ENCODE data around the gene BAIAP2L2.
"Not testable (repeated sequence)": the region's sequence is repeated elsewhere in the genome, so short reads cannot be mapped to it uniquely, and the experiment has no call there.

The BAIAP2L2 gene

GRCh38 chr22:38037367-38038150 is 72.9 kb downstream of the BAIAP2L2 start:
- not testable (repeated sequence) for DNase-seq (ENCODE audit: low read depth)

DNA sequence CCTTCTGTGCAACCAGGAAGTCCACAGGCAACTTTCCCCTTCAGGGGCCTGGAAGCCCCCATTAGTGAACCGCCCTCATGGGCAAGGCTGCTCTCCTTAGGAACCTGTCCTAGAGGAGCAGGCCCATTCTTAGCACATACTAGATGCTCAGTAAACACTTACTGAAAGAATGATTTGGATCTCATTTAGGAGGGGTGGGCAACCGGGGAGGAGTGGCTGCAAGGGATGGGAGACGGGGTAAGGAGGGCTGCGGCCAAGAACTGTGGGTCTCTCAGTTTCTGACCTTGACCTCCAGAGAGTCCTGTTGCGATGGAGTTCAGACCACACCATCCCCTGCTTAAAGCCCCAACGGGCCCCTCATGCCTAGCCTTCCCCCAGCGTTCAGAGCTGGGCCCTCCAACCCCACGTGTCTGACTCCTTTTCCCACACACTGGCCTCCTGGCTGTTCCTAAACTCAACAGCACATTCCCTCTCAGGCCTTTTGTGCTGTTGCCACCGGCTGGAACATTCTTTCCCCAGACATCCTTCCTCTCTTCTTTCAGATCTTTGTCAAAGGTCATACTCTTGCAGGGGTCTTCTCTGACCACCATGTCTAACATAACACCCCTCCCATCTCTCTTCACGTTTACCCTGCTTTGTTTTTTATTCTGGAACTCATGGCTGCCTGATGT is 74.0 kb downstream of the BAIAP2L2 start:
- DNase-seq (ENCODE audit: low read depth): no peak

DNA sequence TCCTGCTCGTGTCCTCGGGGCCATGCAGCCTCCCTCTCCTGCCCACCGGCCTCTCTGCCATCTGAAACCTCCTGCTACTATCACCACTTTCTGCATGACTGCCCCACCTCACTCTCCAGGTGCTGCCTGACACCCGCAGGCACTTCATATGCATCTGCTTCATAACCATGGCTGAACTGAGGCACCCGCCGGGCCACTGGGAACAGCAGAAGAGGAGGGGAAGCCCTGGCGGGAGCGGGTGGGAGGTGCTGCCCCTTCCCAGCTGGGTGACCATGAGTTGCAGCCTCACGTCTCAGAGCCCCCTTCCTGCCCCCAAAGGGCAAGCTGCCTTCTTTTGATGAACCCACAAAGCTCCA is 75.0 kb downstream of the BAIAP2L2 start:
- no peak for DNase-seq (ENCODE audit: low read depth)

All from stimulated activated CD8-positive, alpha-beta memory T cell treated with anti-CD3 and anti-CD28 coated beads, Interleukin-15, amount 100 ng/mL, for 24 hours (primary cell).